MM.1S (cell line): ENCODE measurements around the gene WNT5B.

ENCODE experiments used
- DNase-seq: peaks from one replicate; pipeline ENCODE4 v3.0.0-alpha.2; 2015
- H2AFZ ChIP-seq: fragments of 300-600 bp; sonication (generic); 2 replicates; pipeline ENCODE4 v1.6.0; 2016; ENCODE audit warnings: antibody characterized with exemption, low read length
- H3F3A ChIP-seq: fragments of 300-600 bp; sonication (generic); 2 replicates; pipeline ENCODE4 v1.6.1; 2016; ENCODE audit warnings: mild to moderate bottlenecking, antibody characterized with exemption, low read length, moderate library complexity, mixed read lengths; ENCODE audit not compliant: insufficient read depth
- H3K27ac ChIP-seq: fragments of 300-600 bp; sonication (generic); 2 replicates; pipeline ENCODE4 v1.5.1; 2016; ENCODE audit warnings: mild to moderate bottlenecking, low read length
- H3K27me3 ChIP-seq: fragments of 300-600 bp; sonication (generic); replicated peaks from 2 replicates; pipeline ENCODE4 v1.6.0; 2016; ENCODE audit warnings: low read length; ENCODE audit not compliant: insufficient read depth
- H3K36me3 ChIP-seq: fragments of 300-600 bp; sonication (generic); replicated peaks from 2 replicates; pipeline ENCODE4 v1.6.1; 2016; ENCODE audit warnings: mild to moderate bottlenecking, low read length, mixed read lengths; ENCODE audit not compliant: insufficient read depth
- H3K4me1 ChIP-seq: fragments of 300-600 bp; sonication (generic); 2 replicates; pipeline ENCODE4 v1.6.1; 2016; ENCODE audit warnings: low read length, mixed read lengths
- H3K4me2 ChIP-seq: fragments of 300-600 bp; sonication (generic); 2 replicates; pipeline ENCODE4 v1.6.0; 2016; ENCODE audit warnings: low read depth, low read length
- H3K4me3 ChIP-seq: fragments of 300-600 bp; sonication (generic); 2 replicates; pipeline ENCODE4 v1.5.1; 2016; ENCODE audit warnings: low read length, mixed read lengths
- H3K79me2 ChIP-seq: fragments of 300-600 bp; sonication (generic); 2 replicates; pipeline ENCODE4 v1.6.1; 2016; ENCODE audit warnings: mixed run types, low read length, mixed read lengths
- H3K9ac ChIP-seq: fragments of 300-600 bp; sonication (generic); 2 replicates; pipeline ENCODE4 v1.6.1; 2016; ENCODE audit warnings: low read length, mixed read lengths
- H3K9me2 ChIP-seq: fragments of 300-600 bp; sonication (generic); replicated peaks from 2 replicates; pipeline ENCODE4 v1.6.1; 2016; ENCODE audit warnings: mild to moderate bottlenecking, low read length, mixed read lengths; ENCODE audit not compliant: insufficient read depth
- H3K9me3 ChIP-seq: fragments of 300-600 bp; sonication (generic); replicated peaks from 2 replicates; pipeline ENCODE4 v1.6.1; 2016; ENCODE audit warnings: mild to moderate bottlenecking, low read length, mixed read lengths; ENCODE audit not compliant: insufficient read depth
- H4K20me1 ChIP-seq: fragments of 300-600 bp; sonication (generic); 2 replicates; pipeline ENCODE4 v1.6.1; 2016; ENCODE audit warnings: mild to moderate bottlenecking, low read length, moderate library complexity, mixed read lengths; ENCODE audit not compliant: insufficient read depth
- EZH2 ChIP-seq: fragments of 300-600 bp; sonication (generic); optimal IDR thresholded peaks from 2 replicates; pipeline ENCODE3; 2017; ENCODE audit warnings: low read depth, mild to moderate bottlenecking, antibody characterized with exemption, low read length, mixed read lengths
- EZH2phosphoT487 ChIP-seq: fragments of 300-600 bp; sonication (generic); IDR thresholded peaks from 2 replicates; pipeline ENCODE4 v1.6.1; 2018; ENCODE audit warnings: antibody characterized with exemption, low read length
- TF ChIP-seq, protein P1 (sequence below): fragments of 300-600 bp; sonication (generic); IDR thresholded peaks from 2 replicates; pipeline ENCODE4 v1.5.1; 2016; ENCODE audit warnings: antibody characterized with exemption, low read length, mixed read lengths

Gene WNT5B

DNA sequence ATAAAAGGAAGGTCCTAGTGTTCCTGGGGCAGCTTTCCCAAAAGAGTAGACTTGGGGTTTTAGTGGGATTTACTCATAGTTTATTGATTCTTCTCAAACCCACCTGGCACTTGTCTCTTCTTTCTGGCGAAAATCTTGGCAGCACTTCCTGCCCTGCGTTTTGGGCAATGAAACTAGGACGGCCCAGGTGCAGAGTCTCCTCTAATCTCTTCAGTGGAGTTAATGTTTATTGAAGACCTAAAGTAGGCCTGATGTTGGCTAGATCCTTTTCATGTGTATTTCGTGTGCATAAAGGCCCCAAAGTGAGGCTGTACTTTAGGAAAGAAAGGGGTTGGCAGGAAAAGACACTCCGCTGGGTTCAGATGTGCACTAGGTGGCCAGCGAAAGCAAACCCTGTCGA is 5.1 kb downstream of the WNT5B start:
- no peaks in the 10 kb centered on the region for H4K20me1 ChIP-seq
- no peak overlapping the region for H3K4me2 ChIP-seq
- DNase-seq = no peak

DNA sequence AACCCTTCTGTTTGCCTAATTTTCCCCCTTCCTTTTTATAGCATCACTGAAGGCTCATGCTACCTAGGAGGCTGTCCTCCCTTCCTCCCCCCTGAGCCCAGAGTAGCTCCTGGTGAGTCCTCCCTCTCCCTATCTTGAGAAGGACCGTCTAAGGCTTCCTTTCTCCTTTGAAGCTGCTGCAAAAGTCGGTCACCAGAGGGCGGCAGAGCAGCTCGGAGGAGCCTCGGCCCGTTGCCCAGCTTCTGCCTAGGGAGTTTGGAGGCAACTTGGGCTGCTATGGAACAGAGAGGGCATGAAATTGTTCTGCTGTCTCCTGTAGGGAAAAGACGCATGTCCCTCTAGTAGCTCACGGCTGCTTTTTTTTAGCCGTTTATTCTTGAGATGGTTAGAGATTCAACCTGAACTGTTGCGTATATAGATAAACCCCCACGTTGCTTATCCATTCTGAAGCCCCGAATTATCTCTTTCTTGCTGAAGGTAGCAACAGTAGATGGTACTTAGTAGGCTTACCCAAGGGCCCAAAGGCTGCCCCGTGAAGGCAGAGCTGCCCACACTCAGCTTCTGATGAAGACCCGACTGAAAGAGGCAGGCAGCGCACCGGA is 5.7 kb downstream of the WNT5B start:
- Histone ChIP-seq H3K36me3 (peaks cover 3% of the 10 kb centered on the region), H3K9me3 (no peaks in the 10 kb centered on the region), H3K9ac (no peak overlapping the region), H3F3A (no peaks in the 10 kb centered on the region), H3K4me2 (no peak overlapping the region), H3K4me3 (no peak overlapping the region), H3K79me2 (peaks cover 17% of the 10 kb centered on the region), H2AFZ (no peak overlapping the region), H3K9me2 (no peaks in the 10 kb centered on the region), H4K20me1 (no peaks in the 10 kb centered on the region), H3K27me3 (no peaks in the 10 kb centered on the region), H3K4me1 (no peaks in the 10 kb centered on the region), H3K27ac (no peak overlapping the region)
- DNase-seq = no peak
- TF ChIP-seq, protein P1, sequence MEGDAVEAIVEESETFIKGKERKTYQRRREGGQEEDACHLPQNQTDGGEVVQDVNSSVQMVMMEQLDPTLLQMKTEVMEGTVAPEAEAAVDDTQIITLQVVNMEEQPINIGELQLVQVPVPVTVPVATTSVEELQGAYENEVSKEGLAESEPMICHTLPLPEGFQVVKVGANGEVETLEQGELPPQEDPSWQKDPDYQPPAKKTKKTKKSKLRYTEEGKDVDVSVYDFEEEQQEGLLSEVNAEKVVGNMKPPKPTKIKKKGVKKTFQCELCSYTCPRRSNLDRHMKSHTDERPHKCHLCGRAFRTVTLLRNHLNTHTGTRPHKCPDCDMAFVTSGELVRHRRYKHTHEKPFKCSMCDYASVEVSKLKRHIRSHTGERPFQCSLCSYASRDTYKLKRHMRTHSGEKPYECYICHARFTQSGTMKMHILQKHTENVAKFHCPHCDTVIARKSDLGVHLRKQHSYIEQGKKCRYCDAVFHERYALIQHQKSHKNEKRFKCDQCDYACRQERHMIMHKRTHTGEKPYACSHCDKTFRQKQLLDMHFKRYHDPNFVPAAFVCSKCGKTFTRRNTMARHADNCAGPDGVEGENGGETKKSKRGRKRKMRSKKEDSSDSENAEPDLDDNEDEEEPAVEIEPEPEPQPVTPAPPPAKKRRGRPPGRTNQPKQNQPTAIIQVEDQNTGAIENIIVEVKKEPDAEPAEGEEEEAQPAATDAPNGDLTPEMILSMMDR = peak; percentile 63
- TF ChIP-seq EZH2phosphoT487 (no peak), EZH2 (no peak)

More for the DNA sequence above, 5.1 kb downstream of the WNT5B start:
- TF ChIP-seq EZH2 (no peak), EZH2phosphoT487 (no peak)
- TF ChIP-seq, protein P1 = no peak
- Histone ChIP-seq H3K9ac (no peak overlapping the region), H3K79me2 (peaks cover 19% of the 10 kb centered on the region), H3K27ac (no peak overlapping the region), H3F3A (0 out of 2 replicates have a peak, but pooled peaks cover under 1% of the 10 kb centered on the region), H3K9me2 (no peaks in the 10 kb centered on the region), H3K9me3 (no peaks in the 10 kb centered on the region), H3K4me3 (no peak overlapping the region), H3K27me3 (no peaks in the 10 kb centered on the region), H3K36me3 (peaks cover 3% of the 10 kb centered on the region), H3K4me1 (no peaks in the 10 kb centered on the region), H2AFZ (no peak overlapping the region)

DNA sequence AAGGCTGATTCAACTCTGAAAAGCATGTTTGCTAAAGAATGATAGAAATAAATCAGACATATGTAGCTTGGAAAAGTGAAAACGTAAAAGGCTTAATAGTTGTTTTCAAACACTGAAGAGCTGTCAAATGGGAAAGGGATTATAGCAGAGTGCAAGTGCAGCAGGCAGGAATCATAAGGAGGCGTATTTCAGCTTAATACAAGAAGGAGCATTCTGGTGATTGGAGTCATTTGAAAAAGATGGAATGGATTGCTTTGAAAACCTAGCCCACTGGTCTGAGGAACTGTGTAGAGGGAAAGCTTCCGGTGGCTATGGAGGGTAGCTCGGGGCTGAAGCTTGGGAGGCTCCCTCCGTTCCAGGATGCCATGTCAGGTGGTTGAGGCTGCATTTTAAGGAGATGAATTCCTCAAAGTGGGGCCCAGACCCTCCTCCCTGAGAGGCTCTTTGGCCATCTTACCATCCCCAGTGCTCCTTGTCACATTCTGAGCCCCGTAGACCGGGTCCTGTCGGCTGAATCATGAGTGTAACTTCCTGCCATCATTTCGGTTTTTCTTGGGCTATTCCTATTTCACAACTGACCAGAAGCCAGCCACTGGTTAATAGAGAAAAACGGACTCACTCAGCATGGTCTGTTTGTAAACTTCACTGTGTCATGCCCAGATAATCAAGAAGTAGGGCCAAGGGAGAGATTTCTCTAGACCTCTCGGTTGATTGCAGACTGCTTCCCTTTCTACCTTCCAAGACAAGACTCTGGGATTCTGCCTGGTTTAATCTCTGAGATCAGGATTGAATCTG is 6.5 kb downstream of the WNT5B start:
- no peaks in the 10 kb centered on the region for H3K4me1 ChIP-seq
- H3K79me2 ChIP-seq = peaks cover 17% of the 10 kb centered on the region
- no peak overlapping the region for H3K4me3 ChIP-seq
- H4K20me1 ChIP-seq = no peaks in the 10 kb centered on the region
- DNase-seq = no peak
- TF ChIP-seq EZH2phosphoT487 (no peak), EZH2 (no peak)
- TF ChIP-seq, protein P1 = no peak
- no peaks in the 10 kb centered on the region for H3K9me3 ChIP-seq
- no peaks in the 10 kb centered on the region for H3F3A ChIP-seq
- H3K27ac ChIP-seq = no peak overlapping the region
- no peak overlapping the region for H3K4me2 ChIP-seq
- H2AFZ ChIP-seq = no peak overlapping the region
- peaks cover 3% of the 10 kb centered on the region for H3K36me3 ChIP-seq
- H3K27me3 ChIP-seq = no peaks in the 10 kb centered on the region
- H3K9ac ChIP-seq = no peak overlapping the region
- no peaks in the 10 kb centered on the region for H3K9me2 ChIP-seq
